Fibroblast of gingiva (primary cell): Measurements from ENCODE around the gene TKT.
"Not testable (repeated sequence)": the region's sequence is repeated elsewhere in the genome, so short reads cannot be mapped to it uniquely, and the experiment has no call there.

Source experiments
- DNase-seq: peaks from one replicate; pipeline ENCODE4 v3.0.0-alpha.2; 2011; ENCODE audit warnings: low read depth

Gene TKT

DNA sequence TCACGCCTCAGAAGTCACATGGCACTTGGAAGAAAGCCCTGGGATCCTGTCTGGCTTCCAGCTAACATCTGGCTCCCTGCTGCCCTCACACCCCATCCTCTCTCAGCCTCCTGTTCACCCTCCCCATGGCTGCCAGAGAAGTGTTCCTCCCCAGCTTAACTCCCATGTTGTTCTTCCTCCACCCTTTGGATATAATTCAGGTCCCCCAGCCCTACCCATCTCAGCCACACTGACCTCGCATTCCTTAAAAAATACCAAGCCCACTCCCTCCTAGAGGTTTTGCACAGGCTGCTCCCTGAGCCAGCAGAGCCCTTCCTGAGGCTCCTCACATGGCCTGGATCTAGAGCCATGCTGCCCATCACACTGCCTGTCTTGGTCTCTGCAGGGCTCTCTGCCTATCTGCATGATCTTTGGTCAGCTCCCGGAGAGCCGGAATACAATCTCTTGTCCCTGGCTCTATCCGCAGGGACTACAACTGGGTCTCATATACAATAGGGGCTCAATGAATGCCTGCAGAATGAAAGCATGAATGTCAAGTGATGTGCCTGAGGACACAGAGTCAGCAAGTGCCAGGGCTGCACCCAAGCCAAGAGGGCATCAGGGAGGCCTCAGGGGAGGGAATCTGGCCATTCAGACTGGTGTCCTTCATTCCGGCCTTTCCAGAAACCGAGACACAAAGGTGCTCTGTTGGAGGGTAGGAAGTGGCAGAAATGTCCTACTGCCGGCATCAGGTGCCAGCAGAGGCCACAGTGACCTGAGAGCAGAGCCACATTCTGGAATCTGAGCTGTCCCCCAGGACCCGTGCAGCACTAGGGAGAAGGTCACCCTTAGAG is 3.8 kb upstream of the TKT start:
- no peak for DNase-seq

DNA sequence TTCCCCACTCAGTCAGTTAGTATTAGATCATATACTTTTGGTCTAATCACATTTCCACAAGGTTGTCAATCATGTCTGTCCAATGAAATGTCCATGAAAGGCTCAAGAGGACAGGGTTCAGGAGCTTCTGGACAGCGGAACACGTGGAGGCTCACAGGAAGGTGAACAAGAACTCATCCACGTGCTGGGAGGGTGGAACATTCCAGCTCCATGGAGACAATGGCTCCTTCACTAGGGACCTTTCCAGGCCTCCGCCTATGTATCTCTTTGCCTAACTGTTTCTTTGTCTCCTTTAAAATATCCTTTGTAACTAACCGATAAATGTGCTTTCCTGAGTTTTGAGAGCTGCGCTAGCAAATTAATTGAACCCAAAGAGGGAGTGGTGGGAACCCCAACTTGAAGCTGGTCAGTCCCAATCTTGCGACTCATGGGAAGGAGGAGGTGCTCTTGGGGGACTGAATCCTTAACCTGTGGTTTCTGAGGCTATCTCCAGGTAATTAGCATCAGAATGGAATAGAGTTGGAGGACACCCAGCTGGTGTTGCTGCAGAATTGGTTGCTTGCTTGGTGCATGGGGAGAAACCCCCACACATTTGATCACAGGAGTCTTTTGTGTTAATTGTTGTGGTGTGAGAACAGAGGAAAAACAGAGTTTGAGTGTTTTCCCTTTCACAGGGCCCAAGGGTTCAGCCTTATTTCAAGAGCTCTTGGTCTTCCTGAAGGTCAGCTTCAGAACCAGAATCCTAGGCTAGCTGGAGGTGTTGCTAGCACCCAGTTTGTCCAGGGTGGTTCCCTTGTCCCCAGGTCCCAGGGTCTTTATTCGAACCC is 3.0 kb upstream of the TKT start:
- DNase-seq, result no peak

DNA sequence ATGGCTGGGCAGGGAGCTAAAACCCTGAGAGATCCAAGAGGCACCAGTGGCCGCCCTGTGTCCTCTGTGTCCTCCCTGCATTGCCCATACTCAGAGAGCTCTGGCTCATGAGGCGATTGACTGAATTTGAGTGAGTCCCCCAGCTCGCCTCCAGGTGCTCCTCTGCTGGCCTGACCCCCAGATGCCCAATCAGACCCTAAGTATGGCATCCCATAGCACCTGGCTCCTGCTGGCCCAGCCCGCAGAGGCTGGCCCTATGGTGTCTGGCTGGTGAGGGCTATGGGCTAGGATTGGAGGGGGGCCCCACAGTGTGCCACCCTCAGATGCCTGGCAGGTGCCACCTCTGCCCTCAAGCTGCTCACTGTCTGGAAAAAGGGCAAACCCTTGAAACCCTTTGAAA is 1.6 kb upstream of the TKT start:
- DNase-seq, result no peak

DNA sequence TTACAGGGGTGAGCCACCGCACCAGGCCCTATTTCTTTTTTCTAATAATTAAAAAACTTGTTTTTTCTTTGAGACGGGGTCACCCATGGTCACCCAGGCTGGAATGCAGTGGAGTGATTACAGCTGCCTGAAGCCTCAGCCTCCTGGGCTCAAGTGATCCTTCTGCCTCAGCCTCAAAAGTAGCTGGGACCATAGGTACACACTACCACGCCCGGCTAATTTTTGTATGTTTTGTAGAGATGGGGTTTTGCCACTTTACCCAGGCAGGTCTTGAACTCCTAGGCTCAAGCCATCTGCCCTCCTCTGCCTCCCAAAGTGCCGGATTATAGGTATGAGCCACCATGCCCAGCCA is 858 bp upstream of the TKT start:
- no peak for DNase-seq

DNA sequence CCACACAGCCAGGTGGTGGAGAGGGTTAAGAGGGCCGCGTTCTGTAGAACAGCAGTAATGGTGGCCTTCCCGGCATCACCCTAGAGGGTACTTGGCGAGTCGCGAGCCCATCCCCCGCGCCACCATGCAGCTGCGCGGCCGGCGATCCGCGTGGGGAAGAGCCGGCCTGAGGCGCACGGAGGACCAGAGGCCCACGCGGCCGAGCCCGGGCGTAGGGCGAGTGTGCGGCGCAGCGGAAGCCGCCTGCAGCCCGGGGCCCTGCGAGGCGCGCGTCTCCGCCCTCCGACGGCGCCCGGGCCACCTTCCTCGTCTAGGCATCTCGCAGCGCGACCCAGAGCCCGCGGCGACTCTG is 423 bp downstream of the TKT start:
- DNase-seq, result no peak

DNA sequence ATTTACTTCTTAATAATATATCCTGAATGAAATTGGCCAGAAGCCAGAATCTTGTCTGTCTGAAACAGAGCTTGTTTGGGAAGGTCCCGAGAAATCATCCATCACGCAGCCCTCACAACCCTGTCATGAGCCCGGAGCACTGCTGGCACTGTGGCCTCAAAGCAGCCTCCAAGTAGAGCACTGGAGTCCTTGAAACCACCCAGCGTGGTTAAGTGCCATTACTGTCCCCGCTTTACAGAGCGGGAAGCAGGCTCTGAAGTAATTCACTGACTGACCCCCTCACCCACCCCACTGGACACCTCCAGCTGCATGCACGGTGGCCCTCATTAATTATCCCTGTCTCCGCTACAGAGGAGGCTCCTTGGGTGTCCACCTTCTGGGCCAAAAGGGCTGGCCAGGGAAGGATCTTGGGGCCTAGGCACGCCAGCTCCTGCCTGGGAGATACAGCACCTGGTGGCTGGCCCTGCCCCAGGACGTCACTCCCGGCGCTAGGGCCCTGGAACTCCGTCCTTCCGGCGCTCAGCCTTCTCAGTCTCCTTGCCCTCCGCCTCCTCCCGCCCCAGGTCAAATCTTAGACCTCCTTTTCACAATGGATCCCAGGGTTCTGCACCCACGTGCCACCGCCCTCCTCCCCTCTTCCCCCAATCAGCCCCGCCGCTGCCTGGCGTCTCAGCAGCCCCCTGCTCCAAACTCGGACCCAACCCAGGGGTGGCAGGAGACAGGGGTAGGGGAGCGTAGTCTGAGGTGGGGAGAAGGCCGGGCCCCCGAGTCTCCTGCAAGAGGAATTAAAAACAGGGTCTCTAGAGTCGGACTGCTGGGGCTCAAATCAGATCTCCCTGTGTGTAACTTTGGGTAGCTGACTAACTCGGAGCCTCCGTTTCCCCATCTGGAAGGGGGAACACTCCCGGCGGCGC is 1.1 kb downstream of the TKT start:
- peak; percentile 38 for DNase-seq

DNA sequence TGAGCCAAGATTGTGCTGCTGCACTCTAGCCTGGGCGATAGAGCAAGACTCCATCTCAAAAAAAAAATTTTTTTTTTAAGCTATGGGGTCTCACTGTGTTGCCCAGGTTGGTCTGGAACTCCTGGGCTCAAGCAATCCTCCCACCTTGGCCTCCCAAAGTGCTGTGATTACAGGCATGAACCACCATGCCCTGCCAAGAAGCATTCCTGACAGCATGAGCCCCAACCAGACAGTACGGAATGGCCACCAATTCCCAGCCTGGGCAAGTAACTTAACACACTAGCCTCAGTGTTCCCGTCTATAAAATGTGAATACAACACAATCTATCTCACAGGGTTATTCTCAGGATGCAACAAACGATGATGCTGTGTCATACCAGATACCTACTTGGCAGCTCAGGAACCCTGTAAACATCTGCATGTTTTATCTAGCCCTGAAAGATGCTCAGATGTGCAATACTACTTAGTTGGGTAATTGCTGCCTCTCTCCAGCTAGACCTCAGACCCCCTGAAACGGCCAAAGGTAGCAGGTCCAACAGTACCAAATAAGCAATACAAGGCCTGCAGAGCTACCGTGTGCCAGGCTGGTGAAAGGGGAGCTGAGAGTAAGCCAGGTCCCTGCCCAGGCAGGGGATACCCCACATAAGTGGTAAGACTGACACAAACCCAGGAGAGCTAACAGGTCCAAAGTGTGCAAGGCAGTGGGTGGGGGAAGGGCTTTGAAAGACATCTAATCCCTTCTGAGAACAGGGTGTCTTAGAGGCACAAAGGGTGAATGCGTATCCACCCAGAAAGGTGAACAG is 1.9 kb downstream of the TKT start:
- DNase-seq, result no peak

DNA sequence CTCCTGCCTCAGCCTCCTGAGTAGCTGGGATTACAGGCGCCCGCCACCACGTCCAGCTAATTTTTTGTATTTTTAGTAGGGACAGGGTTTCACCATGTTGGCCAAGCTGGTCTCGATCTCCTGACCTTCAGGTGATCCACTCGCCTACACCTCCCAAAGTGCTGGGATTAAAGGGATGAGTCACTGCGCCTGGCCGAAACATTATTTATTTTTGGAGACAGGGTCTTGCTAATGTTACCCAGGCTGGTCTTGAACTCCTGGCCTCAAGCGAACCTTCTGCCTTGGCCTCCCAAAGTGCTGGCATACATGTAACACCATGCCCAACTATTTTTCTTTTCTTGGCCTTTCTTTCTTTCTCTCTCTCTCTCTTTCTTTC is 2.9 kb downstream of the TKT start:
- not testable (repeated sequence) for DNase-seq

DNA sequence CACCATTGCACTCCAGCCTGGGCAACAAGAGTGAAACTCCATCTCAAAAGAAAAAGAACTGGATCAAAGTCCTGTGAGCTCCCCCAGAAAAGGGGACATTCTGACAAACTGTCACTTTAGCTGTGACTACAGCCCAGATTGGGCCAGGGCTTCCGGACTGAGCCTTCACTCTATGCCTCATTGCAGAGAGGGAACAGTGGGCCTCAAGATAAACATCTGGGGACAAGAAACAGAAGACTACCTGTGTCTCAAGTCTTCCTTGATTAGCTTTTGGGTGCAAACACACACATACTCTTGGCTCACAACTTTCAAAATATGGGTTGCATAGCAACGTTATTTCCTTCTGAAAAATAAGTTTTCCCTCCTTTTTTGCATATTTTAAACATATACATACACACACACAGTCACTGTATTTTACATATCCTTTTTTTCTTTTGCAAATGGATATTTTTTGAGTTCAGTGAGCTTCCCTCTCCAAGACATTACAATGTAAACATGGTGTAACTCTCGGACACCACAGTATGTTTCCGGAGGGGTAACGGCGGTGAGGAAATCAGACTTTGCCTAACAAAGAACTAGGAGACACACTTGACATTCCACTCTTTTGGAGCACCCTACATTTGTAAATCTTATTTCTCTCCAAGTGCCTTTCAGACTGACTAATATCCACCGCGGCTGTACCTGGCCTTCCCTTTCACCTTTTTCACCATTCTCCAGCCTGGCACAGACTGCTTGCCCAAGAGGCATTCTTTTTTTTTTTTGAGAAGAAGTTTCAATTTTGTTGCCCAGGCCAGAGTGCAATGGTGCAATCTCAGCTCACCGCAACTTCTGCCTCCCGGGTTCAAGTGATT is 3.5 kb downstream of the TKT start:
- no peak for DNase-seq

DNA sequence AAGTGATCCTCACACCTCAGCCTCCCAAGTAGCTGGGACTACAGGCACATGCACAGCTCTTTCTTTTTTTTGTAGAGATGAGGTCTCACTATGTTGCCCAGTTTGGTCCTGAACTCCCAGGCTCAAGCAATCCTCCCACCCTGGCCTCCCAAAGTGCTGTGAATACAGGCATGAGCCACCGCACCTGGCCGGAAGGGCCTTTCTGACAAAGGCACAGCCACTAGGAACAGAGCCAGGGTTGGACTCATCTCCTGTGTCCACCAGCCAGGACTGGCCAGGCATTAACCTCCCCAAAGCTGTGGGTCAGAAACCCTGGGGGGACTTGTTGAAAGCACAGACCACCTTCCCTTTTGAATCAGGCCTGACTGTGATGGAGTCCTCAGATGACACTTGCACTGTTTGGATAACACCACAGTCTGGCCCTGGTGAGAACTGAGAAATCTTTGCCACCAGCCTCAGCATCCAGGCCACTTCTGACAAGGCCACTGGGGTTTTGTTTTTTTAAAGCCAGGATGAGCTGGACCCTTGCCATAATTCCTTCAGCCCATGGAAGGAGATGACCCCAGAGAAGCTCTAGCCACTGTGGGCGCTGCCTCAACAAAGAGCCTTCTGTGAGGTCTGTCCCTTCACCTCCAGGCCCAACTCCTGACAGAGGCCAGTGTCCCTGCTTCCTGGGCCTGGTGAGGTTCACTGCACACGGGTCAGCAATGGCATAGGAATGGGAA is 4.8 kb downstream of the TKT start:
- DNase-seq, result no peak

DNA sequence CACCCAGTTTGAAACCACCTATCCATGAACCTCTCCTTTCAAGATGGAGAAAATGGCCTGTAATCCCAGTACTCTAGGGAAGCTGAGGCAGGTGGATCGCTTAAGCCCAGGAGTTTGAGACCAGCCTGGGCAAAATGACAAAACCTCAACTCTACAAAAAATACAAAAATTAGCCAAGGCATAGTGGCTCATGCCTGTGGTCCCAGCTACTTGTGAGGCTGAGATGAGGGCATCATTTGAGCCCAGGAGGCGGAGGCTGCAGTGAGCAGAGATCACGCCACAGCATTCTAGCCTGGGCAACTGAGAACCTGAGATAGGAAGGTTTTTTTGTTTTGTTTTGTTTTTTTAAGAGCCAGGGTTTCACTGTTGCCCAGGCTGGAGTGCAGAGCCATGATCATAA is 5.4 kb downstream of the TKT start:
- no peak for DNase-seq

DNA sequence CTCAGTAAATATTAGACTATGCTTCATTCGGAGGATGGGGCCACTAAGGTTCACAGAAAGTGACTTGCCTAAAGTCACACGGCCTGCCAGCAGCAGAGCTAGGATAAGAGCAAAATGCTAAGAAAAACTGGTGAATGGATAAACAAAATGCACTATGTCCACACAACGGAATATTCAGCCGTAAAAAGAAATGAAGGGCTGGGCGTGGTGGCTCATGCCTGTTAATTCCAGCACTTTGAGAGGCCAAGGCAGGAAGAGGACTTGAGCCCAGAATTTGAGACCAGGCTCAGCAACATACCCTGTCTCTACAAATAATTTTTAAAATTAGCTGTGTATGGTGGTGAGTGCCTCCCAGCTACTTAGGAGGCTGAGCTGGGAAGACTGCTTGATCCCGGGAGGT is 7.7 kb downstream of the TKT start:
- no peak for DNase-seq

DNA sequence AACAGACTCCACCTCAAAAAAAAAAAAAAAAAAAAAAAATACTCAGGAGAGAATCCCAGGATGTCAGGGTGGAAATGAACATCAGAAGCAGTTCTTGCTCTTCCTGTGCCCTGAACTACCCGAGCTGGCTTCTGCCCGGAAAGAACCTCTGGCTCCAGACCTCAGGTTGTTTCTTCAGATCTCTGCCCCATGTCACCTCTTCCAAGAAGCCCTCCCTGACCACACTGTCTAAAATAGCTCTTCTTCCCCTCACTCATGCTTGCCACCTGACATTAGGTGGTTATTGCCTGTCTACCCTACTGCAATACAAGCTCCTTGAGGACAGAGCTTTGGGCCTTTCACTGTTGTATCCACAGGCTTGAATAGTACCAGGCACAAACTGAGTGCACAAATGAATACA is 8.2 kb downstream of the TKT start:
- DNase-seq, result no peak

DNA sequence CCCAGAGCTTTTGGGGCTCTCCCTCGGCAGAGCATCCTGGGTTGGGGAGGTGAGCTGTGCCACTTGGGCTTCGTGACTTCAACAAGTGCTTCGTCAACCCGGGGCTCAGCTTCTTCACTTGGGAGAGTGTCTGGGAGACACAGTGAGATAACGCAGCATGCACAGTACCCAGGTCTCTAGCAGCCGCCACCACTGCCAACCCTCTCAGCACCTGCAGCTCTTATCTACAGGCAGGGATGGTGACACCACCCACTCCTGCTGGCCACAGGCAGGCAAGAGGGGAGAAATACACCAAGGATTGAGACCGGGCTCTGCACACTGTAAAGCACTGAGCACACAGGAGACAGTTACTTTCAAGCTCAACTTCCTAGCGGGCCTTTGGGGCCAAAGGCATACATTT is 11.6 kb downstream of the TKT start:
- DNase-seq, result no peak

DNA sequence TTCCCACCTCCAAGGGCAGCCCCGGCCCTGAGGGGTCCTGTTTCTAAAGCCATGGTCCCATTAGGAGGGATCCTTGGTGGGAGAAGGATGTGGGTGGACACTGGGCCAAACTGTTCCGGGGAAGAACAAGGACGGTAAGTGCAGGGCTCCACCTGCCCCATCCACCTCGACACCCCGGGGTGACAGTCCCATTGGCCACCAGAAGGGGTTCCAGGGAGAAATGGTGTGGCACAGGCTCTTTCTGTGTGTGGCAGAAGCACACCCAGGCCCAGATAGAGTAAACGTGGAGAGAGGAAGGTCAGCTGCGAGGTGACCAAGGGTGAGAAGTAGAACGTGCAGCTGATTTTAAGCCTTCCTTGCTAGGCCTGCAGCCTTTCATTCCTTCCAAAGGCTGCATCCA is 12.0 kb downstream of the TKT start:
- DNase-seq, result no peak

DNA sequence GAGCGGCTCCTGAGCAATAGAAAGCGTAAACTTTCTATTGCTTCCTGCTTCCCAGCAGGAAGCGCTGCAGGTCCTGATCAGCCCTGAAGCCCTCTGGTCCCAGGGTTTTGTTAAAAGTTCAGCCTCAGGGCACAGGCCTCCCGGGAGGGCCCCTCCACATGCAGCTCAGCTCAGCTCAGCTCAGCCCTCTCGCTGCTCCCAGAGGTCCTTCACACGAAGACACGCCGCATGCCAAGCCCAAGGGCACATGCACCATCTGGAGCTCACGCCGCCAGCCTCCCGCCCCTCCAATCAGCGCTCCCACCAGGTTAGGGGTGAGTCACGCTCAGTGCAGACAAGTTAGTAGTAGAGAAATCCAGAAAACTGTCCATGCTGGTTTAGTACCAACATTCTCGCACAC is 12.7 kb downstream of the TKT start:
- peak; percentile 77 for DNase-seq

DNA sequence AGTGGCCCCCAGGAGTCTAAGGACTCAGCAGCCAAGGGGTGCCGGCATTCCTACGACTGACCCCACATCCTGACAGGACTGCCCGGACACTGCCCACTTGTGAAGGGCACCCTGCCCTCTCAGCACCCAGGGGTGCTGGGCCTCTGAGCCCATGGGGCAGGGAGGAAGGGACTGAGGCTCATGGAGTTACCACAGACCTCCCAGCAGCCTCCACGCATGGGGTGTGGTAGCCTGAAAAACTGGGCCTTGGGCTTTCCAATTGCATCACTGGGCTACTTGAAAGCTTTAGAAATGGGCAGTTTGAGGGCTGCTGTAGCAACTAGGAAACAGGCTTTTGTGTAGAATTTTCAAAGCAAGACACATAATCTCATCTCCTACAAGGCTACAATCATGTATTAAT is 13.2 kb downstream of the TKT start:
- DNase-seq, result peak; percentile 37

DNA sequence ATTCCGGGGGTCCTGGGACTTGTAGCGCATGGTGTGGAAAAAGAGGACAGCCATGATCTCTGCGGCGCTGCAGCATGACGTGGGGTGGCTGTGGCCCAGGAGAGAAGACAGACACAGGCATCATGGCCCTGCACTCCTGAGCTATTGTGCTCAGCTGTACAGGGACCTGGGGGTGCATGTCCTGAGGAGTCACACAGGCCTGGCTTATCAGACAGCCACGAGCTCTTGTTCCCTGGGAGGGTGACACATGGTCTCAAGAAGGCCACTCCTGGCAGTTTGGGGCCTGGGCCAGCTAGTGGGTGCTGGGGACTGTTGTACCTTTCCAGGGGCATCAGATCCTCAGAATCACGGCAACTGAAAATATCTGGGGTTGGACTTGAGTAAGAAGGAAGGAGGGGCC is 13.7 kb downstream of the TKT start:
- DNase-seq, result no peak

DNA sequence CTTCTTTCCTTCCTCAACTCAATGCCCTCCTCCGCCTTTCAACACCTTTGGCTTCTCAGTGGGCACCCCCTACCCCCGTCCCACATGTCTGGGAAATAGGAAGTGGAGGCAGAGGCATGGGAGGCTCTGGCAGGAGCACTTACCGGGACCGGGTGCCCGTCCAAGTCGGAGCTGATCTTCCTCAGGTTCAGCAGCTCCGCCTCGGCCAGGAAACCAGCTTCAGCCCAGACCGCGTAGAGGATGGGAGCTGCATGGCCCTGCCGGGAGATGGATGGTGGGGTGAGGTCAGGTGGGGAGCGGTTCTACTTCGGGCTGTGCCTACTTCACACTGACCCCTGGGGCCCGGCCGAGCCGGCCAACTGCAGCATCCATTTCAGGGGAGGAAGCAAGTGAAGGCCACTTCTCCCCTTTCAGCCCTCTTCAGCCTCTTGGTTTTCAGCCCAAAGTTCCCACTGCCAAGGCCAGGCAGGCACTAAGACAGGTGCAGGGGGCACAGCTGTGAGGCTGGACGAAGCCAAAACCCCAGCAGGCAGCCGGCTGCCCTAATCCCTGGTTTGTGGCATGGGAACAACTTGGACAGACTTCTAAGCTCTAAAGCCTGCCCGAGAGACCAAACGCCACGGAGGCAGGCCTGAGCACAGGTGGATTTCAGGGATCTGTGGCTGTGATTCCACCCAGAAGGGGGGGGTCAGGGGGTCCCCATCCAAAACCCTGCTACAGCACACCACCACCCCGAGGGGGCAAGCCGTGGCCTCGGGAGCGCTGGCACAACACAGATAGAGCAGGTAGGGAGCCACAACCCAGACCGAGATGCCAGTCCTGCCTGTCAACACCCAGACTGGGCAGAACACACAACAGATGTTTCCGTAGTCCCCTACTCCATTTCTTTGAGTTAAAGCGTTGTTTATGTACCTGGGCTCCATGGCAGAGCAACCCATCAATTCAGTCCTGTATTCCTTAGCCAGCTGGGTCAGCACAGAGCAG is 14.5 kb downstream of the TKT start:
- no peak for DNase-seq
